K562 (cell line): ENCODE data around the gene ETS2. TPM values are rescaled to one million over a fixed set of nuclear protein-coding genes. Genes with fewer than 3 reads are reported as not detected.

ENCODE experiments used
- ATAC-seq: fragments of 200-7000 bp; cut with Tn5 transposase; 3 replicates; pipeline ENCODE4 v1.9.1; 2020; ENCODE audit warnings: moderate library complexity
- BruUV-seq: library from RNA; stranded (reverse); fragments of 400-500 nt; replicated peaks from 2 replicates; lab custom pipeline; 2021; lab: Mats Ljungman, UMichigan
- CTCF ChIA-PET: fragments of 300-600 bp; formaldehyde crosslinking; extraction: SDS; loops from one replicate; lab custom pipeline; 2021; ENCODE audit warnings: low intra/inter-chr PET ratio; lab: Yijun Ruan, JAX
- POLR2A ChIA-PET: fragments of 300-600, 350-650 bp; sonication (Branson Sonifier 250); formaldehyde crosslinking; extraction: SDS; loops from one replicate; lab custom pipeline; 2021; ENCODE audit warnings: antibody characterized with exemption, inconsistent platforms; lab: Yijun Ruan, JAX
- DNase-seq, 4 experiments: peaks; one replicate each; pipeline versions ENCODE4 v3.0.0 to v3.0.0-alpha.2; 2011 to 2018; ENCODE audit warnings: low spot score in 3 of 4, mixed read lengths in 3 of 4; ENCODE audit errors: extremely low read depth in 1 of 4
- FAIRE-seq: peaks from 2 replicates; lab custom pipeline; 2011; peaks lifted over from hg19 to GRCh38; lab: Jason Lieb, UNC
- H2AFZ ChIP-seq: 2 replicates; pipeline ENCODE4 v1.6.0; 2011; ENCODE audit warnings: low read depth, low read length, control low read depth, inconsistent platforms
- H3K27ac ChIP-seq: fragments of 200-600 bp; 3 replicates; pipeline ENCODE4 v1.8.0; 2011; ENCODE audit warnings: low read depth, mild to moderate bottlenecking, control low read depth, inconsistent platforms, low read length, moderate library complexity, mixed read lengths; ENCODE audit errors: extremely low read depth
- H3K27me3 ChIP-seq, 2 experiments: fragments of 300-600 bp in 1 of 2; 2 replicates in 1 of 2; 3 replicates in 1 of 2; pipeline versions ENCODE4 v1.6.0 to v1.8.0; 2011; ENCODE audit warnings: inconsistent platforms in 2 of 2, low read length in 2 of 2, mild to moderate bottlenecking in 1 of 2, mixed read lengths in 1 of 2, moderate library complexity in 1 of 2; ENCODE audit not compliant: control insufficient read depth in 2 of 2, insufficient read depth in 2 of 2
- H3K36me3 ChIP-seq: fragments of 300-600 bp; 3 replicates; pipeline ENCODE4 v1.8.0; 2011; ENCODE audit warnings: mild to moderate bottlenecking, low read length, inconsistent platforms; ENCODE audit not compliant: control insufficient read depth, insufficient read depth
- H3K4me1 ChIP-seq, 2 experiments: fragments of 200-600 bp in 1 of 2; replicated peaks in 1 of 2; 2 replicates in 1 of 2; 3 replicates in 1 of 2; pipeline versions ENCODE4 v1.5.1 to v1.8.0; 2011; ENCODE audit warnings: inconsistent platforms in 2 of 2, low read length in 2 of 2, mild to moderate bottlenecking in 1 of 2, mixed read lengths in 1 of 2, moderate library complexity in 1 of 2; ENCODE audit not compliant: control insufficient read depth in 2 of 2, insufficient read depth in 2 of 2
- H3K4me2 ChIP-seq: 2 replicates; pipeline ENCODE4 v1.6.1; 2011; ENCODE audit warnings: low read length, control low read depth, inconsistent platforms, mixed read lengths; ENCODE audit not compliant: insufficient read depth
- H3K4me3 ChIP-seq: fragments of 200-600 bp; sonication (generic), shearing (Covaris generic); 2 replicates; pipeline ENCODE4 v1.5.1; 2016; ENCODE audit warnings: control low read depth, inconsistent platforms
- H3K79me2 ChIP-seq: fragments of 200-600 bp; 3 replicates; pipeline ENCODE4 v1.8.0; 2011; ENCODE audit warnings: low read length, inconsistent platforms; ENCODE audit not compliant: control insufficient read depth, insufficient read depth
- H3K9ac ChIP-seq, 2 experiments: 2 replicates each; pipeline versions ENCODE4 v1.6.0 to v1.6.1; 2011; ENCODE audit warnings: low read depth in 2 of 2, low read length in 2 of 2, control low read depth in 1 of 2, inconsistent platforms in 1 of 2, mild to moderate bottlenecking in 1 of 2, mixed read lengths in 1 of 2; ENCODE audit not compliant: insufficient read depth in 1 of 2
- H3K9me1 ChIP-seq: one replicate; pipeline ENCODE4 v1.6.0; 2011; ENCODE audit warnings: inconsistent platforms, mild to moderate bottlenecking, low read length, moderate library complexity; ENCODE audit not compliant: control insufficient read depth, insufficient read depth
- H3K9me3 ChIP-seq: replicated peaks from 2 replicates; pipeline ENCODE4 v1.5.1; 2011; ENCODE audit warnings: low read depth, low read length, inconsistent platforms; ENCODE audit not compliant: control insufficient read depth, insufficient read depth
- H4K20me1 ChIP-seq: replicated peaks from 2 replicates; pipeline ENCODE4 v1.6.1; 2011; ENCODE audit warnings: low read length, inconsistent platforms, mixed read lengths; ENCODE audit not compliant: control insufficient read depth, insufficient read depth
- ARID3A ChIP-seq: IDR thresholded peaks from 2 replicates; pipeline ENCODE4 v1.6.1; 2012; ENCODE audit warnings: low read depth, low read length, improper control_type of control experiment, borderline replicate concordance
- BACH1 ChIP-seq: fragments of 200-800 bp; sonication (Bioruptor generic); IDR thresholded peaks from 2 replicates; pipeline ENCODE4 v1.6.1; 2016; ENCODE audit warnings: missing genetic modification characterization, missing compliant biosample characterization
- E2F3 ChIP-seq: fragments of 250-450 bp; sonication (Bioruptor Pico); IDR thresholded peaks from 2 replicates; pipeline ENCODE4 v1.4.0; 2020; ENCODE audit warnings: mild to moderate bottlenecking
- IRF1 ChIP-seq: sonication (generic); formaldehyde crosslinking; IDR thresholded peaks from 2 replicates; pipeline ENCODE4 v1.8.0; 2022; ENCODE audit warnings: missing genetic modification reagents, mild to moderate bottlenecking, borderline replicate concordance
- KDM4B ChIP-seq, 2 experiments: fragments of 450-650 bp in 1 of 2; sonication (generic) in 1 of 2; IDR thresholded peaks; 2 replicates each; pipeline ENCODE4 v1.6.1; 2016 to 2017; ENCODE audit warnings: borderline replicate concordance in 2 of 2, antibody characterized with exemption in 1 of 2, low read depth in 1 of 2, mild to moderate bottlenecking in 1 of 2
- KLF16 ChIP-seq: IDR thresholded peaks from 2 replicates; pipeline ENCODE4 v1.6.1; 2016; ENCODE audit warnings: antibody characterized with exemption
- MCM3 ChIP-seq: fragments of 450-650 bp; IDR thresholded peaks from 2 replicates; pipeline ENCODE4 v1.6.1; 2016
- MEIS2 ChIP-seq: fragments of 450-650 bp; IDR thresholded peaks from 2 replicates; pipeline ENCODE4 v1.6.1; 2014; ENCODE audit warnings: mild to moderate bottlenecking; ENCODE audit not compliant: partially characterized antibody
- NFIX ChIP-seq: fragments of 250-450 bp; sonication (Bioruptor Pico); IDR thresholded peaks from 2 replicates; pipeline ENCODE4 v1.4.0; 2020; ENCODE audit warnings: low read depth, mild to moderate bottlenecking, moderate library complexity
- SMAD2 ChIP-seq: fragments of 150-350 bp; IDR thresholded peaks from 2 replicates; pipeline ENCODE4 v1.6.1; 2014; ENCODE audit warnings: low read depth, mild to moderate bottlenecking, low read length
- TBP ChIP-seq: optimal IDR thresholded peaks from 2 replicates; pipeline ENCODE3; 2011; ENCODE audit warnings: low read depth, low read length, improper control_type of control experiment
- ZC3H8 ChIP-seq: fragments of 450-650 bp; IDR thresholded peaks from 2 replicates; pipeline ENCODE4 v1.6.1; 2017
- ZNF395 ChIP-seq: fragments of 200-800 bp; sonication (Bioruptor generic); IDR thresholded peaks from 2 replicates; pipeline ENCODE4 v1.6.1; 2017; ENCODE audit warnings: missing genetic modification characterization, missing compliant biosample characterization
- ZNF780A ChIP-seq: fragments of 250-450 bp; sonication (Bioruptor Pico); IDR thresholded peaks from 2 replicates; pipeline ENCODE4 v1.5.0; 2021; ENCODE audit warnings: mild to moderate bottlenecking
- WGBS: fragments of 100-300 bp; shearing (Covaris generic); methylation state at CpG from one replicate; pipeline ENCODE4 v1.1.6; 2016; ENCODE audit warnings: low coverage, mixed read lengths; ENCODE audit not compliant: insufficient coverage; ENCODE audit errors: missing lambda C conversion rate; 5-methylcytosine and 5-hydroxymethylcytosine counted together
- in situ Hi-C: fragments of 300-500 bp; cut with MboI; formaldehyde crosslinking; loops from 4 replicates; pipeline ENCODE4 v1.15.0; 2018; ENCODE audit warnings: inconsistent platforms, mixed read lengths
- intact Hi-C: fragments of 100-400 bp; cut with micrococcal nuclease; formaldehyde crosslinking; loops from 2 replicates; pipeline ENCODE4 v1.14.2; 2022
- polyA plus RNA-seq, 8 experiments: library from polyadenylated mRNA; depleted of rRNA in 4 of 8; stranded (reverse) in 5 of 8; unstranded in 3 of 8; fragments of >200 nt; fragmentation: Nextera tagmentation in 2 of 8; fragmentation: Illumina TruSeq in 1 of 8; extraction: Ambion mirVana in 2 of 8; extraction: Trizol in 1 of 8; gene quantifications; 2 replicates each; pipeline versions ENCODE4 v1.2.1 to v1.2.3, GENCODE V29; 2011 to 2014; ENCODE audit warnings: inconsistent platforms in 1 of 8, missing spikeins in 1 of 8
- total RNA-seq, 7 experiments: library from RNA; depleted of rRNA in 6 of 7; stranded (reverse); fragments of >200 nt in 6 of 7; fragmentation: Illumina TruSeq in 2 of 7; extraction: Trizol in 2 of 7; gene quantifications; 2 replicates each; pipeline versions ENCODE4 v1.2.1 to v1.2.3, GENCODE V29; 2011 to 2021; ENCODE audit warnings: low replicate concordance in 1 of 7

ETS2 gene
- total and polyA plus RNA-seq, 9 of the 15 experiments (the other 6 are each of a cell fraction or from before 2014, with no cell fraction given) = 1.7 to 24.4 (median 12.2) TPM

GRCh38 chr21:38817371-38818324 is 11.9 kb downstream of the ETS2 start (continued):
- TF ChIP-seq KDM4B (IDR thresholded peaks at IDR 0.05; ENCODE audit: borderline replicate concordance in 2 of 2, low read depth in 1 of 2) (no peak), NFIX (no peak), KLF16 (no peak), SMAD2 (no peak), BACH1 (tag) (no peak), ZNF780A (no peak)

- no peak overlapping the region for H3K4me3 ChIP-seq
- H3K36me3 ChIP-seq = peaks cover 94% of the 10 kb centered on the region
- no TSS peak for BruUV-seq
- intact Hi-C loops (no loop called here), in situ Hi-C loops (no loop called here)
- POLR2A ChIA-PET = interaction anchor here (1.1 to 3.1 kb wide), 3 partner anchors 9 to 14 kb away, joined by 5 to 14 read pairs (median 12); no protein-coding TSS in a partner anchor
- CTCF ChIA-PET = no interaction called here
- WGBS = 97% methylated on average over 11 of the region's 11 CpGs
- ATAC-seq (no peak; the same call in 2 of the 3 replicates), DNase-seq (no peak), FAIRE-seq (no peak)
- H3K27me3 ChIP-seq = no peaks in the 10 kb centered on the region
- H4K20me1 ChIP-seq = no peaks in the 10 kb centered on the region
- peaks cover 3% of the 10 kb centered on the region for H3K9me1 ChIP-seq
- no peak overlapping the region for H3K27ac ChIP-seq
- H3K9me3 ChIP-seq = no peaks in the 10 kb centered on the region
- H2AFZ ChIP-seq = no peak overlapping the region
- H3K79me2 ChIP-seq = no peaks in the 10 kb centered on the region
- no peak overlapping the region for H3K9ac ChIP-seq
- H3K4me1 ChIP-seq = no peaks in the 10 kb centered on the region
- no peak overlapping the region for H3K4me2 ChIP-seq
- TF ChIP-seq TBP = no peak
- TF ChIP-seq ZNF395 (CRISPR knock-in tag) = no peak
- TF ChIP-seq MCM3 = no peak
- TF ChIP-seq E2F3 (CRISPR knock-in tag) = no peak
- TF ChIP-seq KLF16 = no peak
- no peak for TF ChIP-seq IRF1
- no peak for TF ChIP-seq ZC3H8
- TF ChIP-seq ARID3A = no peak
- no peak for TF ChIP-seq MEIS2
Measured at GRCh38 chr21:38818325-38818723, 12.6 kb downstream of the ETS2 start.
